ENCODE results near the gene ADRB1.

DNA sequence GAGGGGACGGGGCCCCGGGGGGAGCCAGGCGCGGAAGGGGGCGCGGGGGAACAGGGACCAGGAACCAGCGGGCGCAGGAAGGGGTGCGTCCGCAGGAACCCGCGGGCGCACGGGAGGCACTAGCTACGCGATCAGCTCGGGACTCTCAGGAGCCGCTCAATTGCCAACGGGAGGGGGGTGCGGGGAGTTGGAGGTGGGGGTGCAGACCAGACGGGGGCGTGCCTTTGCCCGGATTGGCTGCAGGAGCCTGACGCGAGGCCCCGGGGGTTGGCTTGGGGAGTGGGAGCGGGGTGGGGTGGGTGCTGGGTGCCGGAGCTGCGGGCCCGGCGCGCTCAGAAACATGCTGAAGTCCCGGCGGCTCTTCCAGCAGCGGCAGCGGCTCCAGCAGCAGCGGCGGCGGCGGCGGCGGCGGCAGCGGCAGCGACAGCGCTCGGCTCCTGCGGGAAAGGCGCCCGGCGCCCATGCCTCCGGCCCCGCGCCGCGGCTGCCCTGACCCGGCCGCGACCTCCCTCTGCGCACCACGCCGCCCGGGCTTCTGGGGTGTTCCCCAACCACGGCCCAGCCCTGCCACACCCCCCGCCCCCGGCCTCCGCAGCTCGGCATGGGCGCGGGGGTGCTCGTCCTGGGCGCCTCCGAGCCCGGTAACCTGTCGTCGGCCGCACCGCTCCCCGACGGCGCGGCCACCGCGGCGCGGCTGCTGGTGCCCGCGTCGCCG is at the start of gene ADRB1:
- TF ChIP-seq, protein P1, sequence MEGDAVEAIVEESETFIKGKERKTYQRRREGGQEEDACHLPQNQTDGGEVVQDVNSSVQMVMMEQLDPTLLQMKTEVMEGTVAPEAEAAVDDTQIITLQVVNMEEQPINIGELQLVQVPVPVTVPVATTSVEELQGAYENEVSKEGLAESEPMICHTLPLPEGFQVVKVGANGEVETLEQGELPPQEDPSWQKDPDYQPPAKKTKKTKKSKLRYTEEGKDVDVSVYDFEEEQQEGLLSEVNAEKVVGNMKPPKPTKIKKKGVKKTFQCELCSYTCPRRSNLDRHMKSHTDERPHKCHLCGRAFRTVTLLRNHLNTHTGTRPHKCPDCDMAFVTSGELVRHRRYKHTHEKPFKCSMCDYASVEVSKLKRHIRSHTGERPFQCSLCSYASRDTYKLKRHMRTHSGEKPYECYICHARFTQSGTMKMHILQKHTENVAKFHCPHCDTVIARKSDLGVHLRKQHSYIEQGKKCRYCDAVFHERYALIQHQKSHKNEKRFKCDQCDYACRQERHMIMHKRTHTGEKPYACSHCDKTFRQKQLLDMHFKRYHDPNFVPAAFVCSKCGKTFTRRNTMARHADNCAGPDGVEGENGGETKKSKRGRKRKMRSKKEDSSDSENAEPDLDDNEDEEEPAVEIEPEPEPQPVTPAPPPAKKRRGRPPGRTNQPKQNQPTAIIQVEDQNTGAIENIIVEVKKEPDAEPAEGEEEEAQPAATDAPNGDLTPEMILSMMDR (conservative IDR thresholded peaks at IDR 0.05; ENCODE audit: low read depth, low read length), result no peak
- TF ChIP-seq EZH2 (IDR thresholded peaks at IDR 0.05; ENCODE audit: low read length, unreplicated experiment), result no peak
